ENCODE data around the gene PPCDC. TPM values are rescaled to one million over a fixed set of nuclear protein-coding genes. Genes with fewer than 3 reads are reported as not detected.

PPCDC gene
- total and polyA plus RNA-seq, 10 of the 15 experiments (the other 5 are each of a cell fraction or from before 2014, with no cell fraction given): 32.5 to 135 (median 55.0) TPM

- H3K9me3 ChIP-seq (replicated peaks; ENCODE audit: control insufficient read depth, insufficient read depth, low read length): no peaks in the 10 kb centered on the region
- H3K4me2 ChIP-seq (ENCODE audit: control insufficient read depth, insufficient read depth): no peak overlapping the region
- H3K4me3 ChIP-seq: no peak overlapping the region
- in situ Hi-C loops (cut with MboI) (no loop called here), intact Hi-C loops (cut with micrococcal nuclease; ENCODE audit: unreplicated experiment) (no loop called here)
- SMC1A ChIA-PET (ENCODE audit: uncharacterized antibody, unreplicated experiment): interaction anchor here (1.0 to 1.9 kb wide), 4 partner anchors 23 to 168 kb away, joined by 3 to 7 read pairs (median 4); no protein-coding TSS in a partner anchor
- TF ChIP-seq ZSCAN29 (IDR thresholded peaks at IDR 0.05): no peak
- TF ChIP-seq ESRRA (IDR thresholded peaks at IDR 0.05; ENCODE audit: low read length): no peak
- no peak for TF ChIP-seq NKRF (conservative IDR thresholded peaks at IDR 0.05)
- no peak for TF ChIP-seq RCOR1 (conservative IDR thresholded peaks at IDR 0.05; ENCODE audit: low read depth, low read length)
- RAD21 ChIA-PET (ENCODE audit: unreplicated experiment): interaction anchor here (1.2 to 3.6 kb wide), 4 partner anchors 9 to 166 kb away, joined by 3 to 28 read pairs (median 3); no protein-coding TSS in a partner anchor
- no peak overlapping the region for H3K27ac ChIP-seq (ENCODE audit: control insufficient read depth, insufficient read depth)
- 97% methylated on average over 3 of the region's 3 CpGs for WGBS (ENCODE audit: insufficient coverage, insufficient replicate concordance, low lambda C conversion rate, missing lambda C conversion rate)
- peaks cover 24% of the 10 kb centered on the region for H3K4me1 ChIP-seq (ENCODE audit: control insufficient read depth, insufficient read depth, low read length)
- H3K27me3 ChIP-seq (replicated peaks in 1 of 2; ENCODE audit: control insufficient read depth in 2 of 2, insufficient read depth in 2 of 2, low read length in 1 of 2): no peaks in the 10 kb centered on the region
- no peak for ATAC-seq
- H3K36me3 ChIP-seq (ENCODE audit: control insufficient read depth in 2 of 2, insufficient read depth in 2 of 2, low read length in 1 of 2): peaks cover 0 to 5% of the 10 kb centered on the region in 2 experiments; a peak in 2 of 4 replicates
- no peak overlapping the region for H2AFZ ChIP-seq (ENCODE audit: control insufficient read depth, low read depth, low read length)
- no TSS peak for BruUV-seq (replicated peaks)
- FAIRE-seq: no peak
- peaks cover 3% of the 10 kb centered on the region; the same call in 1 of the 2 replicates for H3K79me2 ChIP-seq (ENCODE audit: control insufficient read depth, insufficient read depth, low read length)
- CTCF ChIA-PET: interaction anchor here (0.8 to 5.6 kb wide), 4 partner anchors 9 to 165 kb away, joined by 3 to 28 read pairs (median 6); no protein-coding TSS in a partner anchor
- H4K20me1 ChIP-seq (ENCODE audit: control insufficient read depth, insufficient read depth): no peaks in the 10 kb centered on the region
- no peak overlapping the region for H3K9ac ChIP-seq (ENCODE audit: control insufficient read depth, insufficient read depth, low read length)
- POLR2A ChIA-PET: interaction anchor here (0.6 to 2.1 kb wide), 5 partner anchors 13 to 165 kb away, joined by 3 to 5 read pairs (median 3); no protein-coding TSS in a partner anchor
- no peak for DNase-seq (ENCODE audit: low read depth, low spot score)
These were observed 14.8 kb downstream of the PPCDC start for GRCh38 chr15:75038231-75038630.

Data from GM12878 (cell line).